Karpas-422 (cell line): ENCODE measurements around the gene CLSTN1. TPM values are rescaled to one million over a fixed set of nuclear protein-coding genes. Genes with fewer than 3 reads are reported as not detected.

Source experiments
- DNase-seq: peaks from one replicate; pipeline ENCODE4 v3.0.0-alpha.2; 2015
- H2AFZ ChIP-seq: fragments of 200-600 bp; sonication (generic); 2 replicates; pipeline ENCODE4 v1.6.1; 2014; ENCODE audit warnings: antibody characterized with exemption, low read length, mixed read lengths
- H3K27ac ChIP-seq: fragments of 200-600 bp; sonication (generic); 2 replicates; pipeline ENCODE4 v1.5.1; 2014; ENCODE audit warnings: mild to moderate bottlenecking, low read length, moderate library complexity
- H3K27me3 ChIP-seq: fragments of 200-600 bp; sonication (generic); 2 replicates; pipeline ENCODE4 v1.6.1; 2014; ENCODE audit warnings: low read length, mixed read lengths
- H3K36me3 ChIP-seq: fragments of 200-600 bp; sonication (generic); 2 replicates; pipeline ENCODE4 v1.6.1; 2014; ENCODE audit warnings: low read length, mixed read lengths; ENCODE audit not compliant: insufficient read depth
- H3K4me1 ChIP-seq: fragments of 200-600 bp; sonication (generic); 2 replicates; pipeline ENCODE4 v1.6.1; 2014; ENCODE audit warnings: mild to moderate bottlenecking, low read length, mixed read lengths
- H3K4me2 ChIP-seq: fragments of 200-600 bp; sonication (generic); 2 replicates; pipeline ENCODE4 v1.6.1; 2014; ENCODE audit warnings: low read length, low read depth, mild to moderate bottlenecking; ENCODE audit not compliant: poor library complexity, severe bottlenecking
- H3K4me3 ChIP-seq: fragments of 200-600 bp; sonication (generic); 2 replicates; pipeline ENCODE4 v1.5.1; 2014; ENCODE audit warnings: mild to moderate bottlenecking, antibody characterized with exemption, low read length, mixed read lengths
- H3K79me2 ChIP-seq: fragments of 200-600 bp; sonication (generic); 2 replicates; pipeline ENCODE4 v1.6.1; 2014; ENCODE audit warnings: mild to moderate bottlenecking, low read length, mixed read lengths
- H3K9ac ChIP-seq: fragments of 200-600 bp; sonication (generic); 2 replicates; pipeline ENCODE4 v1.6.0; 2014; ENCODE audit warnings: low read length
- H3K9me2 ChIP-seq: fragments of 200-600 bp; sonication (generic), shearing (Covaris generic); replicated peaks from 2 replicates; pipeline ENCODE4 v1.6.0; 2014; ENCODE audit warnings: mild to moderate bottlenecking, low read length, moderate library complexity; ENCODE audit not compliant: insufficient read depth
- H3K9me3 ChIP-seq: fragments of 300-700, 200-600 bp; sonication (generic); 2 replicates; pipeline ENCODE4 v1.6.1; 2014; ENCODE audit warnings: low read length, mixed read lengths
- H4K20me1 ChIP-seq: fragments of 200-600 bp; sonication (generic); 2 replicates; pipeline ENCODE4 v1.6.1; 2014; ENCODE audit warnings: mild to moderate bottlenecking, antibody characterized with exemption, low read length, low read depth; ENCODE audit not compliant: insufficient read depth
- total RNA-seq: library from RNA; depleted of rRNA; stranded (reverse); fragments of >200 nt; shearing (Covaris generic); gene quantifications from 2 replicates; pipeline ENCODE4 v1.2.3, GENCODE V29; 2014; ENCODE audit warnings: low replicate concordance

The CLSTN1 gene
- total RNA-seq, 1 experiment from 2014 or later = 52.0 TPM

- H3K9me3 ChIP-seq = no peaks in the 10 kb centered on the region
- H2AFZ ChIP-seq = no peak overlapping the region
- H3K4me1 ChIP-seq = no peaks in the 10 kb centered on the region
- H3K4me3 ChIP-seq = no peak overlapping the region
- H3K9ac ChIP-seq = no peak overlapping the region
- no peaks in the 10 kb centered on the region for H3K9me2 ChIP-seq
- no peak for DNase-seq
- no peaks in the 10 kb centered on the region for H3K27me3 ChIP-seq
- no peak overlapping the region for H3K4me2 ChIP-seq
- no peaks in the 10 kb centered on the region for H4K20me1 ChIP-seq
- H3K27ac ChIP-seq = no peak overlapping the region
- peaks cover 30% of the 10 kb centered on the region for H3K36me3 ChIP-seq
- H3K79me2 ChIP-seq = no peaks in the 10 kb centered on the region
These were observed 79.5 kb downstream of the CLSTN1 start for GRCh38 chr1:9744106-9744799.

- H3K79me2 ChIP-seq = no peaks in the 10 kb centered on the region
- peaks cover 63% of the 10 kb centered on the region for H3K36me3 ChIP-seq
These were observed 86.1 kb downstream of the CLSTN1 start for GRCh38 chr1:9737671-9738070.

GRCh38 chr1:9737057-9737456, 86.7 kb downstream of the CLSTN1 start:
- H3K79me2 ChIP-seq = no peaks in the 10 kb centered on the region
- H3K27me3 ChIP-seq = no peaks in the 10 kb centered on the region
- no peak overlapping the region for H3K9ac ChIP-seq
- no peak overlapping the region for H3K4me2 ChIP-seq
- H3K36me3 ChIP-seq = peaks cover 62% of the 10 kb centered on the region
- H3K9me2 ChIP-seq = no peaks in the 10 kb centered on the region
- H3K4me3 ChIP-seq = no peak overlapping the region
- DNase-seq = no peak
- H3K27ac ChIP-seq = no peak overlapping the region
- H2AFZ ChIP-seq = no peak overlapping the region
- H4K20me1 ChIP-seq = no peaks in the 10 kb centered on the region
- no peaks in the 10 kb centered on the region for H3K9me3 ChIP-seq
- H3K4me1 ChIP-seq = 0 out of 2 replicates have a peak, but pooled peaks cover 2% of the 10 kb centered on the region

More at GRCh38 chr1:9737671-9738070, 86.1 kb downstream of the CLSTN1 start:
- Histone ChIP-seq H4K20me1 (no peaks in the 10 kb centered on the region), H3K27ac (no peak overlapping the region), H3K4me2 (no peak overlapping the region), H2AFZ (no peak overlapping the region), H3K4me3 (no peak overlapping the region), H3K9ac (no peak overlapping the region), H3K9me3 (no peaks in the 10 kb centered on the region), H3K9me2 (no peaks in the 10 kb centered on the region), H3K27me3 (no peaks in the 10 kb centered on the region), H3K4me1 (0 out of 2 replicates have a peak, but pooled peaks cover 2% of the 10 kb centered on the region)
- DNase-seq = no peak

GRCh38 chr1:9736241-9736640, 87.5 kb downstream of the CLSTN1 start:
- DNase-seq = no peak
- H3K79me2 ChIP-seq = no peaks in the 10 kb centered on the region
- 0 out of 2 replicates have a peak, but pooled peaks cover 2% of the 10 kb centered on the region for H3K4me1 ChIP-seq
- H3K4me3 ChIP-seq = no peak overlapping the region
- H3K9me2 ChIP-seq = no peaks in the 10 kb centered on the region
- H3K27ac ChIP-seq = no peak overlapping the region
- H4K20me1 ChIP-seq = no peaks in the 10 kb centered on the region
- H3K9ac ChIP-seq = no peak overlapping the region
- no peaks in the 10 kb centered on the region for H3K27me3 ChIP-seq
- no peaks in the 10 kb centered on the region for H3K9me3 ChIP-seq
- no peak overlapping the region for H3K4me2 ChIP-seq
- no peak overlapping the region for H2AFZ ChIP-seq
- peaks cover 63% of the 10 kb centered on the region for H3K36me3 ChIP-seq

- no peaks in the 10 kb centered on the region for H3K9me3 ChIP-seq
- no peak overlapping the region for H3K27ac ChIP-seq
- H3K4me2 ChIP-seq = no peak overlapping the region
- H3K4me3 ChIP-seq = no peak overlapping the region
- no peak overlapping the region for H3K9ac ChIP-seq
- H2AFZ ChIP-seq = no peak overlapping the region
- no peaks in the 10 kb centered on the region for H3K79me2 ChIP-seq
- no peak for DNase-seq
- 0 out of 2 replicates have a peak, but pooled peaks cover 2% of the 10 kb centered on the region for H3K4me1 ChIP-seq
- no peaks in the 10 kb centered on the region for H3K27me3 ChIP-seq
- no peaks in the 10 kb centered on the region for H3K9me2 ChIP-seq
- H3K36me3 ChIP-seq = peaks cover 61% of the 10 kb centered on the region
- no peaks in the 10 kb centered on the region for H4K20me1 ChIP-seq
These were observed 88.0 kb downstream of the CLSTN1 start for GRCh38 chr1:9735800-9736199.

- no peak for DNase-seq
- peaks cover 51% of the 10 kb centered on the region for H3K36me3 ChIP-seq
- H4K20me1 ChIP-seq = no peaks in the 10 kb centered on the region
- no peaks in the 10 kb centered on the region for H3K9me3 ChIP-seq
- no peak overlapping the region for H3K27ac ChIP-seq
- no peak overlapping the region for H3K9ac ChIP-seq
- H3K4me2 ChIP-seq = no peak overlapping the region
- H3K4me3 ChIP-seq = no peak overlapping the region
- no peak overlapping the region for H2AFZ ChIP-seq
- no peaks in the 10 kb centered on the region for H3K9me2 ChIP-seq
- 0 out of 2 replicates have a peak, but pooled peaks cover 2% of the 10 kb centered on the region for H3K4me1 ChIP-seq
- no peaks in the 10 kb centered on the region for H3K79me2 ChIP-seq
- no peaks in the 10 kb centered on the region for H3K27me3 ChIP-seq
These were observed 90.5 kb downstream of the CLSTN1 start for GRCh38 chr1:9733160-9733789.

GRCh38 chr1:9732123-9732971, 91.4 kb downstream of the CLSTN1 start:
- Histone ChIP-seq H2AFZ (no peak overlapping the region), H3K27ac (no peak overlapping the region), H3K9ac (no peak overlapping the region), H3K36me3 (peaks cover 47% of the 10 kb centered on the region), H3K27me3 (no peaks in the 10 kb centered on the region), H3K9me3 (no peaks in the 10 kb centered on the region), H3K4me3 (no peak overlapping the region), H3K9me2 (no peaks in the 10 kb centered on the region), H3K79me2 (no peaks in the 10 kb centered on the region), H4K20me1 (no peaks in the 10 kb centered on the region), H3K4me1 (0 out of 2 replicates have a peak, but pooled peaks cover 2% of the 10 kb centered on the region), H3K4me2 (no peak overlapping the region)
- DNase-seq = no peak

- Histone ChIP-seq H3K9ac (no peak overlapping the region), H4K20me1 (no peaks in the 10 kb centered on the region), H3K4me3 (no peak overlapping the region), H2AFZ (no peak overlapping the region), H3K27me3 (no peaks in the 10 kb centered on the region), H3K4me1 (0 out of 2 replicates have a peak, but pooled peaks cover 2% of the 10 kb centered on the region), H3K9me3 (no peaks in the 10 kb centered on the region), H3K36me3 (peaks cover 48% of the 10 kb centered on the region), H3K4me2 (no peak overlapping the region), H3K79me2 (no peaks in the 10 kb centered on the region), H3K27ac (no peak overlapping the region), H3K9me2 (no peaks in the 10 kb centered on the region)
- DNase-seq = no peak
These were observed 92.2 kb downstream of the CLSTN1 start for GRCh38 chr1:9731561-9731960.
